Caco-2 (cell line): ENCODE results near the gene TENM3. TPM values are rescaled to one million over a fixed set of nuclear protein-coding genes. Genes with fewer than 3 reads are reported as not detected.
A peak's percentile ranks its signal among the peaks of the same experiment; 100 is the strongest.

ENCODE experiments used
- BruUV-seq: library from RNA; stranded (reverse); fragments of 400-500 nt; replicated peaks from 2 replicates; lab custom pipeline; 2021; lab: Mats Ljungman, UMichigan
- CTCF ChIA-PET: fragments of 300-600 bp; sonication (Branson Sonifier 250); formaldehyde crosslinking; loops from one replicate; lab custom pipeline; 2022; ENCODE audit warnings: antibody characterized with exemption; lab: Charles Lee
- POLR2A ChIA-PET: fragments of 300-600 bp; sonication (Branson Sonifier 250); formaldehyde crosslinking; loops from one replicate; lab custom pipeline; 2022; ENCODE audit warnings: antibody characterized with exemption; lab: Charles Lee
- DNase-seq, 2 experiments: peaks; one replicate each; pipeline versions ENCODE4 v3.0.0 to v3.0.0-alpha.2; 2020 to 2022
- H3K27me3 ChIP-seq: replicated peaks from 2 replicates; pipeline ENCODE4 v1.6.0; 2011; ENCODE audit warnings: low read length; ENCODE audit not compliant: control insufficient read depth, insufficient read depth
- H3K36me3 ChIP-seq: 2 replicates; pipeline ENCODE4 v1.5.1; 2011; ENCODE audit warnings: low read length; ENCODE audit not compliant: control insufficient read depth, insufficient read depth
- H3K4me1 ChIP-seq: fragments of 250-450 bp; sonication (Bioruptor Pico); 2 replicates; pipeline ENCODE4 v1.5.1; 2020; ENCODE audit warnings: mild to moderate bottlenecking
- H3K4me3 ChIP-seq: 2 replicates; pipeline ENCODE4 v1.5.1; 2011; ENCODE audit warnings: low read depth, mild to moderate bottlenecking, control low read depth, low read length
- H3K9me3 ChIP-seq: fragments of 250-450 bp; sonication (Bioruptor Pico); 2 replicates; pipeline ENCODE4 v1.5.1; 2020; ENCODE audit warnings: mild to moderate bottlenecking, moderate library complexity
- H3K27ac Mint-ChIP-seq: one replicate; pipeline ENCODE4 v1.8.0; 2022; ENCODE audit warnings: mixed read lengths; ENCODE audit not compliant: unreplicated experiment
- H3K27me3 Mint-ChIP-seq: one replicate; pipeline ENCODE4 v1.8.0; 2022; ENCODE audit warnings: mixed read lengths; ENCODE audit not compliant: insufficient read depth, unreplicated experiment
- H3K36me3 Mint-ChIP-seq: one replicate; pipeline ENCODE4 v1.8.0; 2022; ENCODE audit warnings: mild to moderate bottlenecking, mixed read lengths; ENCODE audit not compliant: insufficient read depth, unreplicated experiment
- H3K4me1 Mint-ChIP-seq: one replicate; pipeline ENCODE4 v1.8.0; 2022; ENCODE audit warnings: low read depth, mixed read lengths; ENCODE audit not compliant: unreplicated experiment
- H3K4me3 Mint-ChIP-seq: one replicate; pipeline ENCODE4 v1.8.0; 2022; ENCODE audit warnings: mild to moderate bottlenecking, moderate library complexity, mixed read lengths; ENCODE audit not compliant: unreplicated experiment
- H3K9me3 Mint-ChIP-seq: one replicate; pipeline ENCODE4 v1.8.0; 2022; ENCODE audit warnings: mixed read lengths; ENCODE audit not compliant: unreplicated experiment
- CTCF ChIP-seq, 2 experiments: fragments of 200-600 bp in 1 of 2; IDR thresholded peaks; 1 replicate in 1 of 2; 2 replicates in 1 of 2; pipeline versions ENCODE4 v1.5.1 to v1.8.0; 2011 to 2022; ENCODE audit warnings: antibody characterized with exemption in 1 of 2, control low read depth in 1 of 2, inconsistent platforms in 1 of 2, low read depth in 1 of 2, low read length in 1 of 2, mild to moderate bottlenecking in 1 of 2, moderate library complexity in 1 of 2; ENCODE audit not compliant: insufficient read depth in 1 of 2, severe bottlenecking in 1 of 2, unreplicated experiment in 1 of 2
- intact Hi-C: fragments of 100-400 bp; cut with micrococcal nuclease; formaldehyde crosslinking; loops from one replicate; pipeline ENCODE4 v1.10.0; 2022; ENCODE audit not compliant: unreplicated experiment
- total RNA-seq: library from RNA; stranded (reverse); gene quantifications from 2 replicates; pipeline ENCODE4 v1.2.3, GENCODE V29; 2022

TENM3 gene
- total RNA-seq, 1 experiment from 2014 or later = 94.7 TPM

GRCh38 chr4:182339221-182339641 is 96.0 kb downstream of the TENM3 start:
- Mint-ChIP-seq H3K4me1 (peaks cover 21% of the 10 kb centered on the region), H3K36me3 (peaks cover 11% of the 10 kb centered on the region), H3K27me3 (no peaks in the 10 kb centered on the region), H3K4me3 (no peak overlapping the region), H3K9me3 (no peaks in the 10 kb centered on the region), H3K27ac (no peak overlapping the region)
- Histone ChIP-seq H3K4me1 (peaks cover 31% of the 10 kb centered on the region), H3K36me3 (no peaks in the 10 kb centered on the region), H3K9me3 (no peaks in the 10 kb centered on the region), H3K27me3 (no peaks in the 10 kb centered on the region), H3K4me3 (no peak overlapping the region)
- ChIA-PET CTCF (no interaction called here), POLR2A (no interaction called here)
- no TSS peak for BruUV-seq
- no peak for TF ChIP-seq CTCF (IDR thresholded peaks at IDR 0.05; ENCODE audit: insufficient read depth in 1 of 2, low read depth in 1 of 2, low read length in 1 of 2, severe bottlenecking in 1 of 2, unreplicated experiment in 1 of 2)
- DNase-seq = no peak
- intact Hi-C loops = loop anchor here (5.0 kb wide), 1 partner anchor 97 kb away; the partner anchor contains the start of gene TENM3

- no peak for DNase-seq
- Mint-ChIP-seq H3K36me3 (peaks cover 8% of the 10 kb centered on the region), H3K9me3 (no peaks in the 10 kb centered on the region), H3K4me3 (no peak overlapping the region), H3K27me3 (no peaks in the 10 kb centered on the region), H3K4me1 (peaks cover 38% of the 10 kb centered on the region), H3K27ac (no peak overlapping the region)
- intact Hi-C loops = no loop called here
- no peaks in the 10 kb centered on the region for H3K36me3 ChIP-seq
- H3K9me3 ChIP-seq = no peaks in the 10 kb centered on the region
- no TSS peak for BruUV-seq
- no peaks in the 10 kb centered on the region for H3K27me3 ChIP-seq
- H3K4me3 ChIP-seq = no peak overlapping the region
- H3K4me1 ChIP-seq = peaks cover 50% of the 10 kb centered on the region
- ChIA-PET CTCF (no interaction called here), POLR2A (no interaction called here)
- TF ChIP-seq CTCF (IDR thresholded peaks at IDR 0.05; ENCODE audit: insufficient read depth in 1 of 2, low read depth in 1 of 2, low read length in 1 of 2, severe bottlenecking in 1 of 2, unreplicated experiment in 1 of 2) = no peak
These were observed 100.3 kb downstream of the TENM3 start for GRCh38 chr4:182343453-182343852.

GRCh38 chr4:182344968-182345367 is 101.8 kb downstream of the TENM3 start:
- H3K27ac Mint-ChIP-seq = no peak overlapping the region

More at GRCh38 chr4:182344968-182345367, 101.8 kb downstream of the TENM3 start:
- peaks cover 14% of the 10 kb centered on the region for H3K36me3 Mint-ChIP-seq
- no peak overlapping the region for H3K4me3 ChIP-seq
- DNase-seq = no peak
- CTCF ChIA-PET = no interaction called here
- TF ChIP-seq CTCF (IDR thresholded peaks at IDR 0.05; ENCODE audit: insufficient read depth in 1 of 2, low read depth in 1 of 2, low read length in 1 of 2, severe bottlenecking in 1 of 2, unreplicated experiment in 1 of 2) = no peak
- no TSS peak for BruUV-seq
- no peaks in the 10 kb centered on the region for H3K9me3 ChIP-seq
- H3K4me1 Mint-ChIP-seq = peaks cover 42% of the 10 kb centered on the region
- H3K4me1 ChIP-seq = peaks cover 43% of the 10 kb centered on the region
- intact Hi-C loops = loop anchor here (5.0 kb wide), 1 partner anchor 102 kb away; no protein-coding TSS in a partner anchor
- no peaks in the 10 kb centered on the region for H3K36me3 ChIP-seq
- no peaks in the 10 kb centered on the region for H3K9me3 Mint-ChIP-seq
- H3K27me3 Mint-ChIP-seq = no peaks in the 10 kb centered on the region
- POLR2A ChIA-PET = no interaction called here
- no peaks in the 10 kb centered on the region for H3K27me3 ChIP-seq
- peak overlapping the region; percentile 3 for H3K4me3 Mint-ChIP-seq
